SK-N-SH treated with all-trans-retinoic acid at 6 μM for 48 hours (cell line): Measurements from ENCODE around the gene TPBGL.

Source experiments
- ATAC-seq: fragments of 200-7000 bp; cut with Tn5 transposase; 3 replicates; pipeline ENCODE4 v1.9.1; 2020; ENCODE audit warnings: mild to moderate bottlenecking, moderate library complexity
- ARNTL ChIP-seq: fragments of 450-650 bp; formaldehyde crosslinking; IDR thresholded peaks from 2 replicates; pipeline ENCODE4 v1.5.0; 2020; ENCODE audit warnings: low read depth, mild to moderate bottlenecking, moderate library complexity, borderline replicate concordance
- BACH2 ChIP-seq: fragments of 250-450 bp; sonication (Bioruptor Pico); IDR thresholded peaks from 2 replicates; pipeline ENCODE4 v1.9.0; 2021; ENCODE audit warnings: mild to moderate bottlenecking, borderline replicate concordance
- CSDC2 ChIP-seq: fragments of 250-450 bp; sonication (Bioruptor Pico); IDR thresholded peaks from 2 replicates; pipeline ENCODE4 v1.5.0; 2020; ENCODE audit warnings: mild to moderate bottlenecking, moderate library complexity
- ESRRG ChIP-seq: fragments of 250-450 bp; sonication (Bioruptor Pico); IDR thresholded peaks from 2 replicates; pipeline ENCODE4 v1.6.1; 2021; ENCODE audit warnings: mild to moderate bottlenecking
- GLIS3 ChIP-seq: fragments of 250-450 bp; sonication (Bioruptor Pico); IDR thresholded peaks from 2 replicates; pipeline ENCODE4 v1.5.0; 2020; ENCODE audit warnings: mild to moderate bottlenecking, moderate library complexity
- ISL1 ChIP-seq: fragments of 250-450 bp; sonication (Bioruptor Pico); IDR thresholded peaks from 2 replicates; pipeline ENCODE4 v2.1.2; 2022; ENCODE audit warnings: mild to moderate bottlenecking, moderate library complexity
- OSR1 ChIP-seq: fragments of 250-450 bp; sonication (Bioruptor Pico); IDR thresholded peaks from 2 replicates; pipeline ENCODE4 v1.8.0; 2022; ENCODE audit warnings: moderate library complexity, mild to moderate bottlenecking, inconsistent platforms
- PATZ1 ChIP-seq: fragments of 250-450 bp; sonication (Bioruptor Pico); IDR thresholded peaks from 2 replicates; pipeline ENCODE4 v1.8.0; 2020; ENCODE audit warnings: mild to moderate bottlenecking, moderate library complexity, borderline replicate concordance
- PPARA ChIP-seq: fragments of 250-450 bp; sonication (Bioruptor Pico); IDR thresholded peaks from 2 replicates; pipeline ENCODE4 v1.5.0; 2020; ENCODE audit warnings: mild to moderate bottlenecking, borderline replicate concordance
- RARB ChIP-seq: fragments of 250-450 bp; sonication (Bioruptor Pico); IDR thresholded peaks from 2 replicates; pipeline ENCODE4 v1.8.0; 2021; ENCODE audit warnings: mild to moderate bottlenecking, moderate library complexity
- SNAI2 ChIP-seq: fragments of 250-450 bp; sonication (Bioruptor Pico); IDR thresholded peaks from 2 replicates; pipeline ENCODE4 v1.5.0; 2020; ENCODE audit warnings: mild to moderate bottlenecking, moderate library complexity
- TCF4 ChIP-seq: fragments of 250-450 bp; sonication (Bioruptor Pico); IDR thresholded peaks from 2 replicates; pipeline ENCODE4 v1.8.0; 2021; ENCODE audit warnings: mild to moderate bottlenecking, moderate library complexity, borderline replicate concordance
- TOX ChIP-seq: fragments of 250-450 bp; sonication (Bioruptor Pico); IDR thresholded peaks from 2 replicates; pipeline ENCODE4 v1.8.0; 2021; ENCODE audit warnings: mild to moderate bottlenecking, moderate library complexity, borderline replicate concordance
- TSHZ2 ChIP-seq: fragments of 250-450 bp; sonication (Bioruptor Pico); IDR thresholded peaks from 2 replicates; pipeline ENCODE4 v1.5.0; 2020; ENCODE audit warnings: mild to moderate bottlenecking, moderate library complexity
- ZC3H10 ChIP-seq: fragments of 250-450 bp; sonication (Bioruptor Pico); IDR thresholded peaks from 2 replicates; pipeline ENCODE4 v1.5.1; 2021; ENCODE audit warnings: mild to moderate bottlenecking, moderate library complexity
- ZFP3 ChIP-seq: fragments of 250-450 bp; sonication (Bioruptor Pico); IDR thresholded peaks from 2 replicates; pipeline ENCODE4 v1.5.0; 2020; ENCODE audit warnings: mild to moderate bottlenecking, moderate library complexity
- ZFP30 ChIP-seq: fragments of 450-650 bp; formaldehyde crosslinking; IDR thresholded peaks from 2 replicates; pipeline ENCODE4 v1.5.0; 2022; ENCODE audit warnings: mild to moderate bottlenecking, moderate library complexity
- ZNF565 ChIP-seq: fragments of 450-650 bp; formaldehyde crosslinking; conservative IDR thresholded peaks from 2 replicates; pipeline ENCODE4 v1.5.0; 2020; ENCODE audit warnings: low read depth, mild to moderate bottlenecking, moderate library complexity
- ZNF70 ChIP-seq: fragments of 450-650 bp; formaldehyde crosslinking; IDR thresholded peaks from 2 replicates; pipeline ENCODE4 v1.5.0; 2020; ENCODE audit warnings: mild to moderate bottlenecking, moderate library complexity
- TF ChIP-seq, protein P1 (sequence below): fragments of 250-450 bp; sonication (Bioruptor Pico); IDR thresholded peaks from 2 replicates; pipeline ENCODE4 v1.8.0; 2021; ENCODE audit warnings: low read depth, mild to moderate bottlenecking, moderate library complexity, borderline replicate concordance
- TF ChIP-seq, protein P2 (sequence below): fragments of 250-450 bp; sonication (Bioruptor Pico); IDR thresholded peaks from 2 replicates; pipeline ENCODE4 v1.5.1; 2021; ENCODE audit warnings: mild to moderate bottlenecking, moderate library complexity

The TPBGL gene

DNA sequence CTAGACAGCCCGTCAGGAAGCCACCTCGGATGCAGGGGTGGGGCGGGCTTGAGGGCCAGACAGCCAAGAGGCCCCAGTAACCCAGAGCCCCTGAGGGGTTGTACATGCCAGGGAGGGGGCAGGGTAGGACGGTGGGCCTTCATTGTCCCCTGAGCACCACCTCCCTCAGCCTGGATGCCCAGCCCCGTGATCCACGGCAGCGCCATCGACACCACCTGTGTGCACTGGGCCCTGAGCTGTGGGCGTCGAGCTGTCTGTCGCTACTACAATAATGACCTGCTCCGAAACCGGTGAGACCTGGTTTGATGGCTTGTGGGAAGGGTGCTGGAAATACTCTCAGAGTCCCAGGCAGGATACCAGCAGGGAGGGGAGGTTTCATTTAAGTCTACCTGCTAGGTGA lies 37.4 kb upstream of the TPBGL start:
- ATAC-seq = no peak
- TF ChIP-seq TOX (CRISPR knock-in tag) (no peak), ESRRG (CRISPR knock-in tag) (no peak), ZFP3 (CRISPR knock-in tag) (no peak), ARNTL (CRISPR knock-in tag) (no peak), ISL1 (CRISPR knock-in tag) (no peak), CSDC2 (CRISPR knock-in tag) (no peak)

GRCh38 chr11:75203641-75204011 lies 36.9 kb upstream of the TPBGL start:
- ATAC-seq = no peak
- TF ChIP-seq ZFP3 (CRISPR knock-in tag) = no peak
- TF ChIP-seq CSDC2 (CRISPR knock-in tag) = no peak
- TF ChIP-seq PATZ1 = no peak
- TF ChIP-seq ZNF70 (CRISPR knock-in tag) = no peak
- TF ChIP-seq ZFP30 (CRISPR knock-in tag) = no peak
- TF ChIP-seq, protein P1, sequence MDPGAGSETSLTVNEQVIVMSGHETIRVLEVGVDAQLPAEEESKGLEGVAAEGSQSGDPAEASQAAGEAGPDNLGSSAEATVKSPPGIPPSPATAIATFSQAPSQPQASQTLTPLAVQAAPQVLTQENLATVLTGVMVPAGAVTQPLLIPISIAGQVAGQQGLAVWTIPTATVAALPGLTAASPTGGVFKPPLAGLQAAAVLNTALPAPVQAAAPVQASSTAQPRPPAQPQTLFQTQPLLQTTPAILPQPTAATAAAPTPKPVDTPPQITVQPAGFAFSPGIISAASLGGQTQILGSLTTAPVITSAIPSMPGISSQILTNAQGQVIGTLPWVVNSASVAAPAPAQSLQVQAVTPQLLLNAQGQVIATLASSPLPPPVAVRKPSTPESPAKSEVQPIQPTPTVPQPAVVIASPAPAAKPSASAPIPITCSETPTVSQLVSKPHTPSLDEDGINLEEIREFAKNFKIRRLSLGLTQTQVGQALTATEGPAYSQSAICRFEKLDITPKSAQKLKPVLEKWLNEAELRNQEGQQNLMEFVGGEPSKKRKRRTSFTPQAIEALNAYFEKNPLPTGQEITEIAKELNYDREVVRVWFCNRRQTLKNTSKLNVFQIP (CRISPR knock-in tag) = no peak
- TF ChIP-seq ZC3H10 = no peak

GRCh38 chr11:75204012-75204674 lies 36.4 kb upstream of the TPBGL start:
- TF ChIP-seq ISL1 (CRISPR knock-in tag) (no peak), ZNF565 (CRISPR knock-in tag) (no peak), CSDC2 (CRISPR knock-in tag) (no peak), ZNF70 (CRISPR knock-in tag) (no peak), ESRRG (CRISPR knock-in tag) (no peak), ZC3H10 (no peak), OSR1 (CRISPR knock-in tag) (no peak), GLIS3 (CRISPR knock-in tag) (no peak), TCF4 (no peak), SNAI2 (CRISPR knock-in tag) (no peak), PPARA (CRISPR knock-in tag) (no peak), ARNTL (CRISPR knock-in tag) (no peak), TSHZ2 (CRISPR knock-in tag) (no peak), PATZ1 (no peak), ZFP3 (CRISPR knock-in tag) (no peak), RARB (no peak), BACH2 (no peak), TOX (CRISPR knock-in tag) (no peak)
- TF ChIP-seq, protein P2, sequence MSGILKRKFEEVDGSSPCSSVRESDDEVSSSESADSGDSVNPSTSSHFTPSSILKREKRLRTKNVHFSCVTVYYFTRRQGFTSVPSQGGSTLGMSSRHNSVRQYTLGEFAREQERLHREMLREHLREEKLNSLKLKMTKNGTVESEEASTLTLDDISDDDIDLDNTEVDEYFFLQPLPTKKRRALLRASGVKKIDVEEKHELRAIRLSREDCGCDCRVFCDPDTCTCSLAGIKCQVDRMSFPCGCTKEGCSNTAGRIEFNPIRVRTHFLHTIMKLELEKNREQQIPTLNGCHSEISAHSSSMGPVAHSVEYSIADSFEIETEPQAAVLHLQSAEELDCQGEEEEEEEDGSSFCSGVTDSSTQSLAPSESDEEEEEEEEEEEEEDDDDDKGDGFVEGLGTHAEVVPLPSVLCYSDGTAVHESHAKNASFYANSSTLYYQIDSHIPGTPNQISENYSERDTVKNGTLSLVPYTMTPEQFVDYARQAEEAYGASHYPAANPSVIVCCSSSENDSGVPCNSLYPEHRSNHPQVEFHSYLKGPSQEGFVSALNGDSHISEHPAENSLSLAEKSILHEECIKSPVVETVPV (CRISPR knock-in tag) = no peak
- TF ChIP-seq, protein P1 (CRISPR knock-in tag) = no peak

More at GRCh38 chr11:75204012-75204674, 36.4 kb upstream of the TPBGL start:
- ATAC-seq = no peak
